GM12874 (cell line): ENCODE measurements around the gene EXT2.

ENCODE experiments used
- CTCF ChIP-seq: IDR thresholded peaks from 2 replicates; pipeline ENCODE4 v1.5.1; 2011; ENCODE audit warnings: low read depth, mild to moderate bottlenecking, control low read depth, low read length, moderate library complexity; ENCODE audit not compliant: insufficient read depth

The EXT2 gene

GRCh38 chr11:44101098-44101497, 5.6 kb downstream of the EXT2 start:
- no peak for TF ChIP-seq CTCF

DNA sequence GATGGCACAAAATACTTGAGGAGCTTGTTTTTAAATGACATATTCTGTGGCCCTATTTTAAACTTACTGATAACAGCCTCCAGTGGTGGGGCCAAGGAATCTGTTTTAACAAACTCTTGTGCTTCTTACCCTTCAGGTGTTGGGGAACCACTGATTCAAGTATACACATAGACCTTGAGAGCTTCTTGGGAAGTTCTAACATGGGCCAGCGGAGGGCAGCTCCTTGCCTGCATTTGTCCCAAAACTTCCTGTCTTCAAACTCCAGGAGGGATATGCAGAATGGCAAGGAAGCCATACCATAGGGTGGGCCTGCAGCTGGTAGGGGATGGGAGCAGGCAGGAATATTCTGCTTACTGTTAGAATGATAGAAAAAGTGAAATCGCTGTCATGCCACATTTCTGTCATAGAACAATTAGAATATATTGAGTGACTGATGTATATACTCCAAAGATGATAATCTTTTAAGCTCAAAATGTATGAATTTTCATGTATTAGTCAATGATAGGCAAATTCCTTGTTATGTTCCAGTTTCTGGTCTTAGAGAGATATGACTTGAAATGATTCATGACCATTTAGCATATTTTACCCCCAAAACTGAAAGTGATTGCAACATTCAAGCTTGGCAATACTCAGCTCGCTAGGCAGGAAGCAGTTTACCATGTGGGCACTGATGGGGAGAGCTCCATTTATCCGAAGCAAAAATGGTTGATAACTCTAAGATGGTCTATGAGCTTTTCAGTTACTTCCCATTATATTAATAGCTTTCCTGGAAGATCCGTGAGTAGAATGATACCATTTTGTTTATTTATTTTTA, 9.2 kb downstream of the EXT2 start:
- TF ChIP-seq CTCF = no peak

DNA sequence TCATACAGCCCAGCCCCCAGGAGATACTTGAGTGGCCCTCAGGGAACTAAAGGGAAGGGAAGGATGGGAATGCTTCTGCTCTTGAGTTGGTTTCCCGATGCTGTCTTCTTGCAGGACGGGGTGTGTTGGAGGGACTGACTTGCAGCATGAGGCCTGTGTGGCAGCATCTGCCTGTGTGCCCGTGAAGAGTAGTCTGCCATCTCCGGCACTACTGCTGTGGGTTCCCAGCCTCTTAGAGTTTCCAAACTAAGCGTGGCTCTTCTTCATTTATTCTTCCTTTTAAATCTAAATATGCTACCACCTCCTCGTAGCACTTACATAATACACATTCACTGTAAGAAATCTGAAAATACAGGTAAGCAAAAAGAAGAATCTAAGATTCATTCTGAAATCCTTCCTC, 12.8 kb downstream of the EXT2 start:
- TF ChIP-seq CTCF = no peak

DNA sequence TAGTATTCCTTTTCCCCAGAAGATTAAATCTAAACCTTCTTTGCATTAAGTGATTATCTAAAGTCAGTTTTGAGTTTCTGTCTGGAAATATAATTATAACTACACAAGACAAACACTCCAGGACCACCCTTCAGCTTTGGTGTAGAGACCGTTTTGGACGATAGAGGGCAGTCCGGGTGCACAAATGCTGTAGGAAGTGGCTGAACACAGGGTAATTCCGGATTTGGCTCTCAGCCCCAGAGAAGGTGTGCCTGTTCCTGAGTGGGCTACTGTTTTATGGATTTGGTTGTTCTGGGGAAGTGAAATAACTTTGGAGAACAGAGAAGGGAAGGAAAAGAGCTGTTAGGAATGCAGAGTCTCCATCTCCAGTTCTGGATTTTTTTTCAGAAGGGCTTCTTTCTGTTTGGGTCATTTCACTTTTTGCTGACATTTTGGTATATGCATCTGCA, 14.8 kb downstream of the EXT2 start:
- peak; percentile 78 for TF ChIP-seq CTCF

GRCh38 chr11:44112091-44112821, 16.8 kb downstream of the EXT2 start:
- TF ChIP-seq CTCF = no peak

DNA sequence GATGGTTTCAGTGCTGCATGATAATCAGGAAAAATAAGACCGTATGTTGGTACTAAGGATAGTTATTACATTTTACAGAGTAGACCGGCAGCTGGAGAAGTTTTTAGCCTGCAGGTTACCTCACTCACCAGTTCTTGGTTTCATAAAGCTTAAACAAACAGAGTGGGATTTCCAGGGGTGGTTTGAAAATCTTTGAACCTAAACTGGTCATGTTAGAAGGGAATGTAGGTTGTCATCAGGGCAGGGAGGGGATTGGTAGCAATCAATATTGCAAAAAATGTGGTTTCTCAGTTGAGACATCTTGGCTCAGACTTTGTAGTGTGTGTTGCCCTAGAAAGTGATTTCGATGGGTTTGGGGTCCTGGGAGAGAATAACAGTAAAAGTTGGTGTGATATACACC, 17.5 kb downstream of the EXT2 start:
- TF ChIP-seq CTCF = no peak

- no peak for TF ChIP-seq CTCF
Observed at GRCh38 chr11:44113572-44113971, 18.1 kb downstream of the EXT2 start.
